Nephron (organoid): Measurements from ENCODE around the gene CNTNAP2.

Experiments used
- H3K27ac Mint-ChIP-seq, 3 experiments: 2 replicates each; pipeline ENCODE4 v1.8.0; 2020; ENCODE audit warnings: mixed read lengths in 3 of 3, mild to moderate bottlenecking in 2 of 3, moderate library complexity in 1 of 3
- H3K27me3 Mint-ChIP-seq: 2 replicates; pipeline ENCODE4 v1.8.0; 2021; ENCODE audit warnings: low read depth, mild to moderate bottlenecking, moderate library complexity, mixed read lengths
- H3K36me3 Mint-ChIP-seq: 2 replicates; pipeline ENCODE4 v1.8.0; 2020; ENCODE audit warnings: low read depth, mixed read lengths
- H3K4me1 Mint-ChIP-seq: 2 replicates; pipeline ENCODE4 v1.8.0; 2020; ENCODE audit warnings: mixed read lengths
- H3K4me3 Mint-ChIP-seq, 3 experiments: 2 replicates each; pipeline ENCODE4 v1.8.0; 2020; ENCODE audit warnings: mild to moderate bottlenecking in 3 of 3, mixed read lengths in 3 of 3, moderate library complexity in 2 of 3
- H3K9me3 Mint-ChIP-seq: 2 replicates; pipeline ENCODE4 v1.8.0; 2020; ENCODE audit warnings: mixed read lengths
- CTCF ChIP-seq, 3 experiments: fragments of 200-600 bp; sonication (generic); IDR thresholded peaks; one replicate each; pipeline ENCODE4 v1.5.0; 2021; ENCODE audit warnings: antibody characterized with exemption in 3 of 3; ENCODE audit not compliant: unreplicated experiment in 3 of 3

CNTNAP2 gene

GRCh38 chr7:148017126-148017525, 1900.5 kb downstream of the CNTNAP2 start:
- Mint-ChIP-seq H3K4me1 (no peaks in the 10 kb centered on the region), H3K27me3 (no peaks in the 10 kb centered on the region), H3K9me3 (no peaks in the 10 kb centered on the region), H3K36me3 (no peaks in the 10 kb centered on the region), H3K27ac (no peak overlapping the region), H3K4me3 (no peak overlapping the region)
- no peak for TF ChIP-seq CTCF (IDR thresholded peaks at IDR 0.05; ENCODE audit: unreplicated experiment in 3 of 3)

GRCh38 chr7:148020679-148021078, 1904.1 kb downstream of the CNTNAP2 start:
- Mint-ChIP-seq H3K9me3 (no peaks in the 10 kb centered on the region), H3K27me3 (no peaks in the 10 kb centered on the region), H3K27ac (no peak overlapping the region), H3K4me3 (no peak overlapping the region), H3K4me1 (no peaks in the 10 kb centered on the region), H3K36me3 (no peaks in the 10 kb centered on the region)
- TF ChIP-seq CTCF (IDR thresholded peaks at IDR 0.05; ENCODE audit: unreplicated experiment in 3 of 3): no peak

- no peaks in the 10 kb centered on the region for H3K36me3 Mint-ChIP-seq
- H3K27ac Mint-ChIP-seq: no peak overlapping the region
- H3K27me3 Mint-ChIP-seq: no peaks in the 10 kb centered on the region
- H3K4me1 Mint-ChIP-seq: no peaks in the 10 kb centered on the region
- no peak for TF ChIP-seq CTCF (IDR thresholded peaks at IDR 0.05; ENCODE audit: unreplicated experiment in 3 of 3)
- H3K9me3 Mint-ChIP-seq: no peaks in the 10 kb centered on the region
- H3K4me3 Mint-ChIP-seq: no peak overlapping the region
Observed at GRCh38 chr7:148021507-148022045, 1905.0 kb downstream of the CNTNAP2 start.

- H3K27ac Mint-ChIP-seq: no peak overlapping the region
- H3K4me3 Mint-ChIP-seq: no peak overlapping the region
- no peaks in the 10 kb centered on the region for H3K27me3 Mint-ChIP-seq
- H3K9me3 Mint-ChIP-seq: no peaks in the 10 kb centered on the region
- no peaks in the 10 kb centered on the region for H3K36me3 Mint-ChIP-seq
- no peak for TF ChIP-seq CTCF (IDR thresholded peaks at IDR 0.05; ENCODE audit: unreplicated experiment in 3 of 3)
- no peaks in the 10 kb centered on the region for H3K4me1 Mint-ChIP-seq
Observed at GRCh38 chr7:148022832-148023231, 1906.2 kb downstream of the CNTNAP2 start.

- Mint-ChIP-seq H3K27me3 (no peaks in the 10 kb centered on the region), H3K4me3 (no peak overlapping the region), H3K27ac (no peak overlapping the region), H3K9me3 (no peaks in the 10 kb centered on the region), H3K4me1 (no peaks in the 10 kb centered on the region), H3K36me3 (no peaks in the 10 kb centered on the region)
- TF ChIP-seq CTCF (IDR thresholded peaks at IDR 0.05; ENCODE audit: unreplicated experiment in 3 of 3): no peak
Observed at GRCh38 chr7:148026713-148027112, 1910.1 kb downstream of the CNTNAP2 start.

- H3K27ac Mint-ChIP-seq: no peak overlapping the region
- no peaks in the 10 kb centered on the region for H3K36me3 Mint-ChIP-seq
- no peaks in the 10 kb centered on the region for H3K27me3 Mint-ChIP-seq
- no peak for TF ChIP-seq CTCF (IDR thresholded peaks at IDR 0.05; ENCODE audit: unreplicated experiment in 3 of 3)
- H3K4me1 Mint-ChIP-seq: no peaks in the 10 kb centered on the region
- H3K4me3 Mint-ChIP-seq: no peak overlapping the region
- H3K9me3 Mint-ChIP-seq: no peaks in the 10 kb centered on the region
Observed at GRCh38 chr7:148028165-148028564, 1911.6 kb downstream of the CNTNAP2 start.
